IMR-90 (cell line): ENCODE measurements around the gene PPARGC1A. TPM values are rescaled to one million over a fixed set of nuclear protein-coding genes. Genes with fewer than 3 reads are reported as not detected.

Source experiments
- ATAC-seq: fragments of 200-7000 bp; cut with Tn5 transposase; 2 replicates; pipeline ENCODE4 v1.9.1; 2020; ENCODE audit warnings: low read depth, mild to moderate bottlenecking, moderate library complexity
- BruUV-seq: library from RNA; stranded (reverse); fragments of 400-500 nt; replicated peaks from 2 replicates; lab custom pipeline; 2021; lab: Mats Ljungman, UMichigan
- CTCF ChIA-PET: fragments of 300-600 bp; formaldehyde crosslinking; extraction: SDS; loops from one replicate; lab custom pipeline; 2021; ENCODE audit warnings: antibody characterized with exemption; lab: Yijun Ruan, JAX
- POLR2A ChIA-PET: fragments of 300-600 bp; sonication (Branson Sonifier 250); formaldehyde crosslinking; loops from one replicate; lab custom pipeline; 2022; ENCODE audit warnings: antibody characterized with exemption; ENCODE audit not compliant: unreplicated experiment; lab: Charles Lee
- DNase-seq: peaks from one replicate; pipeline ENCODE4 v3.0.0; 2013
- H2AFZ ChIP-seq: replicated peaks from 2 replicates; pipeline ENCODE3; 2013; ENCODE audit warnings: low read length, mild to moderate bottlenecking; ENCODE audit not compliant: poor library complexity
- H2AK5ac ChIP-seq: 2 replicates; pipeline ENCODE4 v1.6.1; 2013; ENCODE audit warnings: low read depth, low read length, inconsistent platforms
- H2AK9ac ChIP-seq: replicated peaks from 2 replicates; pipeline ENCODE3; 2013; ENCODE audit warnings: mild to moderate bottlenecking, low read depth, low read length, moderate library complexity; ENCODE audit not compliant: poor library complexity
- H2BK120ac ChIP-seq: 2 replicates; pipeline ENCODE4 v1.6.1; 2013; ENCODE audit warnings: low read depth, low read length, inconsistent platforms
- H2BK15ac ChIP-seq: 3 replicates; pipeline ENCODE4 v1.6.1; 2013; ENCODE audit warnings: low read depth, low read length, inconsistent platforms
- H2BK20ac ChIP-seq: 2 replicates; pipeline ENCODE4 v1.6.1; 2013; ENCODE audit warnings: low read depth, mild to moderate bottlenecking, inconsistent platforms, low read length, moderate library complexity
- H2BK5ac ChIP-seq: 2 replicates; pipeline ENCODE4 v1.6.1; 2013; ENCODE audit warnings: mild to moderate bottlenecking, low read depth, low read length, inconsistent platforms; ENCODE audit not compliant: poor library complexity, severe bottlenecking
- H3K14ac ChIP-seq: replicated peaks from 2 replicates; pipeline ENCODE4 v1.6.1; 2013; ENCODE audit warnings: low read depth, low read length, inconsistent platforms
- H3K18ac ChIP-seq: 2 replicates; pipeline ENCODE4 v1.6.1; 2013; ENCODE audit warnings: low read depth, low read length, control low read depth
- H3K23ac ChIP-seq: 2 replicates; pipeline ENCODE4 v1.6.1; 2013; ENCODE audit warnings: low read depth, low read length, inconsistent platforms
- H3K27ac ChIP-seq: 2 replicates; pipeline ENCODE4 v1.5.1; 2013; ENCODE audit warnings: mild to moderate bottlenecking, control low read depth, low read length; ENCODE audit not compliant: insufficient read depth
- H3K27me3 ChIP-seq: 2 replicates; pipeline ENCODE4 v1.6.1; 2013; ENCODE audit warnings: low read length; ENCODE audit not compliant: control insufficient read depth, insufficient read depth
- H3K36me3 ChIP-seq: 2 replicates; pipeline ENCODE4 v1.6.1; 2013; ENCODE audit warnings: low read length, mixed read lengths; ENCODE audit not compliant: control insufficient read depth, insufficient read depth
- H3K4ac ChIP-seq: 2 replicates; pipeline ENCODE4 v1.6.1; 2013; ENCODE audit warnings: low read depth, low read length, inconsistent platforms
- H3K4me1 ChIP-seq: 2 replicates; pipeline ENCODE4 v1.6.1; 2013; ENCODE audit warnings: low read length, mixed read lengths; ENCODE audit not compliant: control insufficient read depth, insufficient read depth
- H3K4me2 ChIP-seq: 2 replicates; pipeline ENCODE4 v1.6.1; 2013; ENCODE audit warnings: low read depth, mild to moderate bottlenecking, control low read depth, low read length, moderate library complexity
- H3K4me3 ChIP-seq: 2 replicates; pipeline ENCODE4 v1.5.1; 2013; ENCODE audit warnings: low read depth, mild to moderate bottlenecking, control low read depth, low read length, moderate library complexity; ENCODE audit not compliant: insufficient read depth
- H3K56ac ChIP-seq: 2 replicates; pipeline ENCODE4 v1.6.1; 2013; ENCODE audit warnings: low read length, inconsistent platforms; ENCODE audit not compliant: insufficient read depth; ENCODE audit errors: extremely low read depth
- H3K79me1 ChIP-seq, 2 experiments: 2 replicates each; pipeline ENCODE4 v1.6.1; 2013; ENCODE audit warnings: low read length in 2 of 2, inconsistent platforms in 1 of 2, low read depth in 1 of 2
- H3K9ac ChIP-seq: 2 replicates; pipeline ENCODE4 v1.6.1; 2013; ENCODE audit warnings: low read depth, low read length, control low read depth
- H3K9me1 ChIP-seq: 2 replicates; pipeline ENCODE4 v1.6.1; 2013; ENCODE audit warnings: low read length, inconsistent platforms; ENCODE audit not compliant: insufficient read depth
- H3K9me3 ChIP-seq: 2 replicates; pipeline ENCODE4 v1.6.1; 2013; ENCODE audit warnings: low read length; ENCODE audit not compliant: control insufficient read depth, insufficient read depth
- H4K20me1 ChIP-seq: 2 replicates; pipeline ENCODE4 v1.6.1; 2013; ENCODE audit warnings: low read length, inconsistent platforms; ENCODE audit not compliant: insufficient read depth
- H4K5ac ChIP-seq: 2 replicates; pipeline ENCODE4 v1.6.1; 2013; ENCODE audit warnings: mild to moderate bottlenecking, low read depth, low read length, control low read depth
- H4K8ac ChIP-seq, 2 experiments: 2 replicates each; pipeline ENCODE4 v1.6.1; 2013; ENCODE audit warnings: low read depth in 2 of 2, low read length in 2 of 2, control low read depth in 1 of 2, inconsistent platforms in 1 of 2
- H4K91ac ChIP-seq: 2 replicates; pipeline ENCODE4 v1.6.1; 2013; ENCODE audit warnings: low read depth, low read length, inconsistent platforms; ENCODE audit not compliant: insufficient read depth
- BHLHE40 ChIP-seq: fragments of 150-350 bp; IDR thresholded peaks from 2 replicates; pipeline ENCODE4 v1.6.1; 2016; ENCODE audit warnings: mild to moderate bottlenecking, low read depth, low read length
- CEBPB ChIP-seq: IDR thresholded peaks from 2 replicates; pipeline ENCODE4 v1.6.1; 2012; ENCODE audit warnings: low read depth, low read length, improper control_type of control experiment
- CHD1 ChIP-seq: IDR thresholded peaks from 2 replicates; pipeline ENCODE4 v1.6.1; 2012; ENCODE audit warnings: low read depth, low read length, improper control_type of control experiment
- ELK1 ChIP-seq: fragments of 150-350 bp; IDR thresholded peaks from 2 replicates; pipeline ENCODE4 v1.6.1; 2016; ENCODE audit warnings: low read depth, mild to moderate bottlenecking, low read length, moderate library complexity, borderline replicate concordance
- FOS ChIP-seq: fragments of 150-350 bp; IDR thresholded peaks from 2 replicates; pipeline ENCODE4 v1.6.1; 2016; ENCODE audit warnings: low read depth, low read length
- MAZ ChIP-seq: IDR thresholded peaks from 2 replicates; pipeline ENCODE4 v1.6.1; 2012; ENCODE audit warnings: low read depth, mild to moderate bottlenecking, low read length, improper control_type of control experiment, moderate library complexity, borderline replicate concordance
- MXI1 ChIP-seq: IDR thresholded peaks from 2 replicates; pipeline ENCODE4 v1.6.1; 2012; ENCODE audit warnings: low read depth, mild to moderate bottlenecking, low read length, moderate library complexity, borderline replicate concordance
- RAD21 ChIP-seq: IDR thresholded peaks from 2 replicates; pipeline ENCODE4 v1.6.1; 2012; ENCODE audit warnings: low read length, improper control_type of control experiment
- RCOR1 ChIP-seq: IDR thresholded peaks from 2 replicates; pipeline ENCODE4 v1.6.1; 2012; ENCODE audit warnings: mild to moderate bottlenecking, low read length, improper control_type of control experiment; ENCODE audit not compliant: insufficient replicate concordance
- RFX5 ChIP-seq: IDR thresholded peaks from 2 replicates; pipeline ENCODE4 v1.8.0; 2012; ENCODE audit warnings: low read depth, mild to moderate bottlenecking, low read length, moderate library complexity
- SMC3 ChIP-seq: fragments of 150-350 bp; IDR thresholded peaks from 2 replicates; pipeline ENCODE4 v1.6.1; 2016; ENCODE audit warnings: low read depth, mild to moderate bottlenecking, antibody characterized with exemption, low read length, moderate library complexity
- USF2 ChIP-seq: fragments of 150-350 bp; IDR thresholded peaks from 2 replicates; pipeline ENCODE4 v1.6.1; 2017; ENCODE audit warnings: mild to moderate bottlenecking, antibody characterized with exemption, low read length, low read depth
- WGBS, 2 experiments: methylation state at CpG; one replicate each; pipeline versions ENCODE4 v1.1.5 to v1.1.7; 2013; ENCODE audit warnings: missing lambda C conversion rate in 2 of 2; ENCODE audit not compliant: insufficient read length in 1 of 2; ENCODE audit errors: extremely low coverage in 2 of 2; 5-methylcytosine and 5-hydroxymethylcytosine counted together
- dilution Hi-C: fragments of 300-500 bp; cut with HindIII; formaldehyde crosslinking; loops from one replicate; pipeline ENCODE4 v1.14.3; 2018; ENCODE audit warnings: low sequenced_read_pairs; ENCODE audit not compliant: unreplicated experiment
- in situ Hi-C: fragments of 300-500 bp; cut with MboI; formaldehyde crosslinking; loops from 3 replicates; pipeline ENCODE4 v1.14.3; 2019; ENCODE audit warnings: low sequenced_read_pairs, inconsistent platforms, mixed read lengths
- intact Hi-C: fragments of 100-400 bp; cut with micrococcal nuclease; formaldehyde crosslinking; loops from 2 replicates; pipeline ENCODE4 v1.10.0; 2022
- polyA plus RNA-seq, 3 experiments: library from polyadenylated mRNA; depleted of rRNA; stranded (reverse); fragments of >200 nt; gene quantifications; 2 replicates each; pipeline ENCODE4 v1.2.3, GENCODE V29; 2012; ENCODE audit warnings: low replicate concordance in 1 of 3
- total RNA-seq: library from RNA; depleted of rRNA; stranded (reverse); fragments of >200 nt; gene quantifications from 2 replicates; pipeline ENCODE4 v1.2.3, GENCODE V29; 2012
- TF ChIP-seq, protein P1 (sequence below): conservative IDR thresholded peaks from 2 replicates; pipeline ENCODE4 v1.5.1; 2012; ENCODE audit warnings: mild to moderate bottlenecking, low read depth, low read length, improper control_type of control experiment

PPARGC1A gene
- total and polyA plus RNA-seq, 2 of the 4 experiments (the other 2 are of a cell fraction): under 0.01 to 0.03 TPM

DNA sequence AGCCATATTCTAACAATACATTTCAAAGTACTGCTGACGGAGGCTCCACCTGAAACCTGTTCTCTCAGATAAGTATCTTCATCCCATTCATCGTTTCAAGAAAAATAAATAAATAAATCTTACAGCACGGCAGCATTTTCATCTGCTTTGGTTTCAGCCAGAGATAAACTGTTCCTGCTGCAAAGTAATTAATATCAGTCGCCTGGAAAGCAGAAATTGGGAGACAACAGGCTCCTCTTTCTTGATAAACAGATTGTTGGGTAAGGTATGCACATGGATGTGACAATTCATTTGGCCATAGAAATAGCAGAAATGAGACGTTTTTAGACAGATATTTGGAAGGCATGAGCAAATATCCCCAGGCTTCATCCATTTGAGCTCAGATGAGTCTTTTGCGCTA lies 110.4 kb downstream of the PPARGC1A start:
- H3K9me3 ChIP-seq: no peaks in the 10 kb centered on the region
- no peak overlapping the region for H3K18ac ChIP-seq
- H3K79me1 ChIP-seq: no peaks in the 10 kb centered on the region
- in situ Hi-C loops (no loop called here), dilution Hi-C loops (no loop called here), intact Hi-C loops (no loop called here)
- ChIA-PET CTCF (no interaction called here), POLR2A (no interaction called here)
- no peak for TF ChIP-seq RAD21
- TF ChIP-seq RCOR1: no peak
- no peak for TF ChIP-seq SMC3
- no peak for TF ChIP-seq MAZ
- no peak for TF ChIP-seq BHLHE40
- TF ChIP-seq, protein P1, sequence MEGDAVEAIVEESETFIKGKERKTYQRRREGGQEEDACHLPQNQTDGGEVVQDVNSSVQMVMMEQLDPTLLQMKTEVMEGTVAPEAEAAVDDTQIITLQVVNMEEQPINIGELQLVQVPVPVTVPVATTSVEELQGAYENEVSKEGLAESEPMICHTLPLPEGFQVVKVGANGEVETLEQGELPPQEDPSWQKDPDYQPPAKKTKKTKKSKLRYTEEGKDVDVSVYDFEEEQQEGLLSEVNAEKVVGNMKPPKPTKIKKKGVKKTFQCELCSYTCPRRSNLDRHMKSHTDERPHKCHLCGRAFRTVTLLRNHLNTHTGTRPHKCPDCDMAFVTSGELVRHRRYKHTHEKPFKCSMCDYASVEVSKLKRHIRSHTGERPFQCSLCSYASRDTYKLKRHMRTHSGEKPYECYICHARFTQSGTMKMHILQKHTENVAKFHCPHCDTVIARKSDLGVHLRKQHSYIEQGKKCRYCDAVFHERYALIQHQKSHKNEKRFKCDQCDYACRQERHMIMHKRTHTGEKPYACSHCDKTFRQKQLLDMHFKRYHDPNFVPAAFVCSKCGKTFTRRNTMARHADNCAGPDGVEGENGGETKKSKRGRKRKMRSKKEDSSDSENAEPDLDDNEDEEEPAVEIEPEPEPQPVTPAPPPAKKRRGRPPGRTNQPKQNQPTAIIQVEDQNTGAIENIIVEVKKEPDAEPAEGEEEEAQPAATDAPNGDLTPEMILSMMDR: no peak
- TF ChIP-seq FOS: no peak
- no peak for TF ChIP-seq ELK1
- no peak for TF ChIP-seq CEBPB
- no peak for TF ChIP-seq USF2
- no peak for TF ChIP-seq CHD1
- TF ChIP-seq MXI1: no peak
- no peak for TF ChIP-seq RFX5
- no TSS peak for BruUV-seq
- no peak overlapping the region for H3K9ac ChIP-seq
- H4K5ac ChIP-seq: no peak overlapping the region
- H2BK5ac ChIP-seq: no peak overlapping the region
- H3K4me2 ChIP-seq: no peak overlapping the region
- H3K4me1 ChIP-seq: no peaks in the 10 kb centered on the region
- no peaks in the 10 kb centered on the region for H4K20me1 ChIP-seq
- no peak overlapping the region for H2AFZ ChIP-seq
- H3K4me3 ChIP-seq: no peak overlapping the region
- 0% methylated on average over 1 of the region's 6 CpGs; no CpG with 5 or more reads in 1 of the 2 experiments for WGBS, 2 experiments
- no peak overlapping the region for H2BK120ac ChIP-seq
- H3K56ac ChIP-seq: no peak overlapping the region
- H3K4ac ChIP-seq: no peak overlapping the region
- H3K23ac ChIP-seq: no peak overlapping the region
- no peak overlapping the region for H3K27ac ChIP-seq
- no peak overlapping the region for H2AK5ac ChIP-seq
- H2BK20ac ChIP-seq: no peak overlapping the region
- H2BK15ac ChIP-seq: no peak overlapping the region
- no peaks in the 10 kb centered on the region for H3K9me1 ChIP-seq
- no peak overlapping the region for H4K91ac ChIP-seq
- DNase-seq: no peak
- H2AK9ac ChIP-seq: no peak overlapping the region
- peaks cover 2% of the 10 kb centered on the region; the same call in 1 of the 2 replicates for H3K27me3 ChIP-seq
- H3K14ac ChIP-seq: no peak overlapping the region
- H3K36me3 ChIP-seq: no peaks in the 10 kb centered on the region
- no peak overlapping the region for H4K8ac ChIP-seq
- no peak for ATAC-seq
